Ectodermal cell (in vitro differentiated cells): ENCODE results near the gene ATXN7.

Experiments
- H3K27ac ChIP-seq: 2 replicates; pipeline ENCODE4 v1.7.0; 2013; ENCODE audit warnings: mild to moderate bottlenecking, low read depth, low read length; ENCODE audit not compliant: insufficient read depth, poor library complexity, severe bottlenecking
- H3K27me3 ChIP-seq: 2 replicates; pipeline ENCODE4 v1.7.0; 2013; ENCODE audit warnings: mild to moderate bottlenecking, low read length; ENCODE audit not compliant: insufficient read depth, control insufficient read depth, poor library complexity, severe bottlenecking
- H3K36me3 ChIP-seq: one replicate; pipeline ENCODE4 v1.7.0; 2013; ENCODE audit warnings: low read length; ENCODE audit not compliant: control insufficient read depth, insufficient read depth
- H3K4me1 ChIP-seq: one replicate; pipeline ENCODE4 v1.7.0; 2013; ENCODE audit warnings: low read length; ENCODE audit not compliant: control insufficient read depth, insufficient read depth
- H3K4me3 ChIP-seq: 2 replicates; pipeline ENCODE4 v1.7.0; 2013; ENCODE audit warnings: low read depth, low read length, control low read depth; ENCODE audit not compliant: insufficient read depth
- H3K9me3 ChIP-seq: 2 replicates; pipeline ENCODE4 v1.7.0; 2013; ENCODE audit warnings: mild to moderate bottlenecking, low read length, moderate library complexity; ENCODE audit not compliant: control insufficient read depth
- WGBS, 2 experiments: methylation state at CpG; one replicate each; pipeline ENCODE4 v1.1.7; 2013; ENCODE audit warnings: missing lambda C conversion rate in 2 of 2; 5-methylcytosine and 5-hydroxymethylcytosine counted together

ATXN7 gene

DNA sequence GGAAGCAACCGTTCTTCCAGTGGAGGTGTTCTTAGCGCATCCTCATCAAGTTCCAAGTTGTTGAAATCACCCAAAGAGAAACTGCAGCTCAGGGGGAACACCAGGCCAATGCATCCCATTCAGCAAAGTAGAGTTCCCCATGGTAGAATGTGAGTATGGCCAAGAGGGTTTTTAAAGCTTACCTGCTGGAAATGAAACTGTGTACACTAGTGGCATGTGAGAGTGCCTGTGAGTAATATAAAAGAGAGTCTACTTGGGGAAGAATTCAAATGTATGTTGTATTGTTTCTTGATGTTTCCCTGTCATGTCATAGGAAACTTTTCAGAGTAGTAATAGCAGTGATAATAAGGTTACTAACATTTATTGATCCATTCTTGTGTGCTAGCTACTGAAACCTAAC is 116.4 kb downstream of the ATXN7 start:
- no peaks in the 10 kb centered on the region for H3K27me3 ChIP-seq
- no peak overlapping the region for H3K4me3 ChIP-seq
- peaks cover 13% of the 10 kb centered on the region for H3K4me1 ChIP-seq
- 98 to 100% methylated on average over 2 of the region's 2 CpGs for WGBS, 2 experiments
- no peaks in the 10 kb centered on the region for H3K9me3 ChIP-seq
- H3K36me3 ChIP-seq, result peaks cover 21% of the 10 kb centered on the region
- no peak overlapping the region for H3K27ac ChIP-seq

DNA sequence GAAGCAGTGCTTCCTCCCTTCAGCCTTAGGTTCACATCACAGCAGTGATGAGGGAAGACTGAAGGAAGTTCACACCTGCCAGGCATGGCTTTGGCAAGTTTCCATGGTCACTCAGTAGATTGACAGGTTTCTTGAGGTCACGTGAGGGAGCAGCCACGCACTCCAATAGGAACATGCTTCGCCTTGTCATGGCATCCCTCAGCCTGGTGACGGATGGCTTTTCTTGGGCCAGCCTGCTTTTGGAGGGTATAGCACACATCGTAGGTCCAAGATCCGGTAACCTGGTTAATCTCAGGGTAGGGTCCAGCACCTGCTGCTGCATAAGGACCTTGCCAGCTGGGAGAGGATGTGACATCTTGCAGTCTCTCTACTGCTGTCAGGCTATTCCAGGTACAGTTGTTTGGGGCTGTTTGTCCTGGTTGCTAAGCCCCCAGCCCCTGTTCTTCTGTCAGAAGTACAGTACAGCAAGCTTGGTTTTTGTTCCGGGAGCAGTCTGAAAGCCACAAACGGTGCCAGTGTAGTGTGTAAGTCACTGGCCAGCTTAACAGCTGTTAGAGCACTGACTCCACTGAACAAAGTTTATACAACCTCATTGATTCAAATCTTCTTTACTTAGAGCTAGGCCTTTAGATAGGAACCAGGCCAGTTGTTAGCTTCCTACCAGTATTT is 117.3 kb downstream of the ATXN7 start:
- Histone ChIP-seq H3K9me3 (no peaks in the 10 kb centered on the region), H3K36me3 (peaks cover 23% of the 10 kb centered on the region), H3K27ac (no peak overlapping the region), H3K4me3 (no peak overlapping the region), H3K27me3 (no peaks in the 10 kb centered on the region), H3K4me1 (peaks cover 7% of the 10 kb centered on the region)
- 96% methylated on average over 8 of the region's 8 CpGs for WGBS, 2 experiments

DNA sequence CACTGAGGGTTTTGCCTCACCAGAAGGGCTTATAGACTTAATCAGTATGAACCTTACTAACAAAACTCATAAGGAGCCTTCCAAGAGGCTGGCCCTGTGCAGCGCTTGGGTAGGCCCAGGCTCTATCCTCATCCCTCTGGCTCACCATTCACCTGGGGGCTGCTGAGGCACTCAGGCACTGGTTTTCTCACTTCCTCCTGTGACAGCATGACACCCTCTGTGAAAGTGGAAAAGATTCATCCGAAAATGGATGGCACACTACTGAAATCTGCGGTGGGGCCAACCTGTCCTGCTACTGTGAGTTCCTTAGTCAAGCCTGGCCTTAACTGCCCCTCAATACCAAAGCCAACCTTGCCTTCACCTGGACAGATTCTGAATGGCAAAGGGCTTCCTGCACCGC is 118.3 kb downstream of the ATXN7 start:
- H3K36me3 ChIP-seq, result peaks cover 23% of the 10 kb centered on the region
- H3K4me1 ChIP-seq, result peaks cover 7% of the 10 kb centered on the region
- H3K4me3 ChIP-seq, result no peak overlapping the region
- WGBS, 2 experiments, result 95 to 97% methylated on average over 3 of the region's 4 CpGs
- H3K27ac ChIP-seq, result no peak overlapping the region
- no peaks in the 10 kb centered on the region for H3K27me3 ChIP-seq
- no peaks in the 10 kb centered on the region for H3K9me3 ChIP-seq

DNA sequence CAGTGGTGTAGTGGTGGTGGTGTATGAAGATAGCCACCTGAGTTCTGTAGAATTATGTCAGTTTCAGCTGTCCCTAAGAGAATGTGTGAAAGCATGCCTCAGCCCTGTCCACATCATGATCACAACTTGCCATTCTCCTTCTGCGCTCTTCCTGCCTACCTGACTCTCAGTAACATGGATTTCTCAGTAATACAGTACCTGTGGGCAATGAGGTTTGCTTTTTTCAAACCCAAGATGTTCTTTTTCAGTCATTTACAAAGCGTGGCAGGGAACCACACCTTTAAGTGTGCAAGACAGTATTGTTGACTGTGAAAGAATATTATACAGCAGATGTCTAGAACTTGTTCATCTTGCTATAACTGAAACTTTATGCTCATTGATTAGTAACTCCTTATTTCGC is 120.7 kb downstream of the ATXN7 start:
- no peaks in the 10 kb centered on the region for H3K9me3 ChIP-seq
- 95 to 96% methylated on average over 3 of the region's 3 CpGs for WGBS, 2 experiments
- H3K27me3 ChIP-seq, result no peaks in the 10 kb centered on the region
- H3K36me3 ChIP-seq, result peaks cover 29% of the 10 kb centered on the region
- H3K4me3 ChIP-seq, result no peak overlapping the region
- H3K27ac ChIP-seq, result no peak overlapping the region
- H3K4me1 ChIP-seq, result no peaks in the 10 kb centered on the region

DNA sequence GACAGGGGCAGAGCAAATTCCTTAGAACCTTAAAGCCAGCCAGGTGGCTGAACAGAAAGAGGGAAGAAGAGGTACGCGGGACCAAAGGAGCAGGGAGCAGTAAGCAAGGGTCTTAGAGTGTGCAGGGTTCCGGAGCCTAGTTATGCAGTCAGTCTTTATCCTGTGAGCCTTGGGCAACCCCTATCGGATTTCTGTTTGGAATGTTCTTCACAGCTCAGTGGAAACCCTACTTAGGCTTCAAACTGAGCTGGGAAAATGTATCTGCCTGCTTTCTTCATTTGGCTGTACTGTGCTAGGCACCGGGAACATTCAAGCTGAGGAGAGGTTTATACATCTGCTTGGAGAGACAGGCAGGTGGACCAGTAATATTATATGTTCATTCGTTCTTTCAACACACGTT is 122.5 kb downstream of the ATXN7 start:
- Histone ChIP-seq H3K27me3 (no peaks in the 10 kb centered on the region), H3K27ac (no peak overlapping the region), H3K4me1 (no peaks in the 10 kb centered on the region), H3K36me3 (peaks cover 32% of the 10 kb centered on the region), H3K9me3 (no peaks in the 10 kb centered on the region), H3K4me3 (no peak overlapping the region)
- 89 to 90% methylated on average over 7 of the region's 7 CpGs for WGBS, 2 experiments

DNA sequence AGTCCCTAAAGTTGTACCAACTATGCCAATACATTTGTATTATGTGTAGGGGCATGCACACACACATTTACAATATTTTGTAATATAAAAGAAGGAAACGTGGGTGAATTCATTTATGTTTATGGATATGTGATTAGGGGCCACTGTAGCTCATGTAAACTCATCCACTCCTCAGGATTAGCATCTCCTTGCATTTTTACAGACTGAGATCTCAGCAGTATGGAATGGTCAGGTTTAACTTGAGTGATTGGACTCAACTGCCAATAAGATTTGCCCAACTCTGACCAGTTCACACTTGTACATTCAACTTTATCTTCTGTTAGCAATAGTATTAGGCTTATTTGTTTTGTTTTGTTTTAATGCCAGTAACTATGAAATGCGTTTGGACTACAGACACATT is 123.2 kb downstream of the ATXN7 start:
- Histone ChIP-seq H3K36me3 (peaks cover 30% of the 10 kb centered on the region), H3K4me1 (no peaks in the 10 kb centered on the region), H3K27ac (no peak overlapping the region), H3K4me3 (no peak overlapping the region), H3K27me3 (no peaks in the 10 kb centered on the region), H3K9me3 (no peaks in the 10 kb centered on the region)
- WGBS, 2 experiments, result 95% methylated on average over 1 of the region's 2 CpGs

DNA sequence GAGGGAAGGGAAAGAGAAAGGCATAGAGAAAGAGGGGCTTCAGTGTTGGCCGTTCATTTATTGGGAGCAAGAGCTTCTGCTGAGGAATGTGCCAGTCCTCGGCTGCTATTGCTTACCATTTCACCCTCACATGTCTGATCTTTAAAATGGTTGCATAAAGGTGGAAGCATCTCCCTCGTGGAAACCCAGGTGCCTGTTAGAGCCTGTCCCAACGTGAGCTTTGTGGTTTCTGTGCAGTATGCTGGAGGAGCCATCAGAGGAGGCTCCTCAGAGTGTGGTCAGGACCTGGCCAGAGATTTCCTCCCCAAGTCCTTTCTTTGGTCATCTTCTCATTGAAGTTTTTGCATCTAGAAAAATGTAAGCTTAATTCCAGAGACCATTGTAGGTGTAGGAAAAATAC is 125.3 kb downstream of the ATXN7 start:
- H3K9me3 ChIP-seq, result no peaks in the 10 kb centered on the region
- WGBS, 2 experiments, result 93 to 96% methylated on average over 4 of the region's 4 CpGs
- peaks cover 30% of the 10 kb centered on the region for H3K36me3 ChIP-seq
- H3K27me3 ChIP-seq, result no peaks in the 10 kb centered on the region
- no peaks in the 10 kb centered on the region for H3K4me1 ChIP-seq
- H3K4me3 ChIP-seq, result no peak overlapping the region
- no peak overlapping the region for H3K27ac ChIP-seq

DNA sequence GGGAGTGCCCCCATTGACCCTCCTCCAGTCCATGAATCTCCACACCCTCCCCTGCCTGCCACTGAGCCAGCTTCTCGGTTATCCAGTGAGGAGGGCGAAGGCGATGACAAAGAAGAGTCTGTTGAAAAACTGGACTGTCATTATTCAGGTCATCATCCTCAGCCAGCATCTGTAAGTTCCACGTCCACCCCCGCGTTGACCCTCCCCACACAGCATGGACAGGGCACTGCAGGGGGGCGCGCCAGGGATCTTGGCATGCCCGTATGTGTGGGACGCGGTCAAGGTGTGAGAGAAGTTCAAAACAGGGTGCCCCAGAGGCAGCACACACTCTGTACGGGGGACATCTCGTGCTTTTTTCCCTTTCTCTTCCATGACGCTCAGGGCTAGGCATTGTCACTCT is 126.5 kb downstream of the ATXN7 start:
- 97% methylated on average over 14 of the region's 14 CpGs for WGBS, 2 experiments
- Histone ChIP-seq H3K27me3 (no peaks in the 10 kb centered on the region), H3K36me3 (peaks cover 20% of the 10 kb centered on the region), H3K4me3 (no peak overlapping the region), H3K4me1 (no peaks in the 10 kb centered on the region), H3K9me3 (no peaks in the 10 kb centered on the region), H3K27ac (no peak overlapping the region)

DNA sequence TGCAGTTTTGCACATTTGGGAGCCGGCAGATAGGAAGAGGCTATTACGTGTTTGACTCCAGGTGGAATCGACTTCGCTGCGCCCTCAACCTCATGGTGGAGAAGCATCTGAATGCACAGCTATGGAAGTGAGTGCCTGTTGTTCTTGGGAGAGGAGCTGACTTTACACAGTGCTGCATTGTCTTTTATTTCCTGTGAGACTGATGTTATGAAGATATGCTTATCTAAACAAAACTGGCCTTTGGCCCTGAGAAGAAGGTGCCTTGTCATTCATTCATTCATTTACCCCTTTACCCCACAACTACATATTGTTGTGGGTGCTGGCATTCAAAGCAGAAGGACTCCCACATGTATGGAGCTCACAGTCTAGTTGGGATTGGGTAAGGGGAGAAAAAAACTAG is 127.1 kb downstream of the ATXN7 start:
- Histone ChIP-seq H3K36me3 (peaks cover 22% of the 10 kb centered on the region), H3K9me3 (no peaks in the 10 kb centered on the region), H3K27me3 (no peaks in the 10 kb centered on the region), H3K27ac (no peak overlapping the region), H3K4me1 (no peaks in the 10 kb centered on the region), H3K4me3 (no peak overlapping the region)
- WGBS, 2 experiments, result 95 to 98% methylated on average over 5 of the region's 5 CpGs

DNA sequence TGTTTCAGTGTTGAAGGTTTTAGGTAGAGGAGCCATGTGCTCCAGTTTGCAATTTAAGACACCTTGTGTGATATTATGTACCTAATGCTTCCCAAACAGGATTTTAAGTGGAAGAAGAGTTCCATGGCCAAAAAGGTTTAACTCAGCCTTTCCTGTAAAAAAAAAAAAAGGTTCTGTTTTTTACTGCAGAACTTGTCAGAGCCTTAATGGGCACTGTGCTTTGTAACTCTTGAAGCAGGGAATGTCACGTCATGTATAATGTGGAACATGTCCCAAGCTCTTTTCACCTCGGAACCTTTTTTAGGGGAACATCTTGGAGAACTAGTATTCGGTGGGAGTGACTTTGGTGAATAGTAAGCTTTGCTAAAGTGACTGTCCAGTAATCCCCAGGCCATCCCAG is 128.0 kb downstream of the ATXN7 start:
- WGBS, 2 experiments, result 95 to 97% methylated on average over 3 of the region's 3 CpGs
- H3K36me3 ChIP-seq, result peaks cover 28% of the 10 kb centered on the region
- no peaks in the 10 kb centered on the region for H3K9me3 ChIP-seq
- H3K27me3 ChIP-seq, result no peaks in the 10 kb centered on the region
- H3K4me3 ChIP-seq, result no peak overlapping the region
- no peak overlapping the region for H3K27ac ChIP-seq
- no peaks in the 10 kb centered on the region for H3K4me1 ChIP-seq
